GM12872 (cell line): ENCODE data around the gene EGLN3.

Experiments used
- TF ChIP-seq, protein P1 (sequence below): IDR thresholded peaks from 3 replicates; pipeline ENCODE4 v1.5.1; 2011; ENCODE audit warnings: low read depth, mild to moderate bottlenecking, low read length, moderate library complexity; ENCODE audit not compliant: insufficient read depth

EGLN3 gene

DNA sequence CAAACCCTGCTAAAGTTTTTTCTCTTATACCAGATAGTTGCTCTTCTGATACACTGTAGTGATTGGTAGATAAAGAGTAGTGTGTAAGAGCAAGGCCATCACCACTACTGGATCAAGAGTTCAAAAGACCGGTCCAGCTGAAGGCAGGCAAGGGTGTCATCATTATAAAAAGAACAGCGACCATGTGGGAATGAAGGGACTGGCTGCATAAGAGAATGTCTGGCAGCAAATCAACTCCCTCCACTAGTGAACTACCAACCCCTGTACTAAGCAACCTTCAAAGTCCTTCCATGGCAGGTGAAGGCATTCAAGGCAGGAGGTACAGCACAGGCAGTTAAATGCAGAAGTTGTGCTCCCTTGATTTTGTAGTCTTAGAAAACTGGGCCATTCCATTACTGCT, 53.5 kb downstream of the EGLN3 start:
- TF ChIP-seq, protein P1, sequence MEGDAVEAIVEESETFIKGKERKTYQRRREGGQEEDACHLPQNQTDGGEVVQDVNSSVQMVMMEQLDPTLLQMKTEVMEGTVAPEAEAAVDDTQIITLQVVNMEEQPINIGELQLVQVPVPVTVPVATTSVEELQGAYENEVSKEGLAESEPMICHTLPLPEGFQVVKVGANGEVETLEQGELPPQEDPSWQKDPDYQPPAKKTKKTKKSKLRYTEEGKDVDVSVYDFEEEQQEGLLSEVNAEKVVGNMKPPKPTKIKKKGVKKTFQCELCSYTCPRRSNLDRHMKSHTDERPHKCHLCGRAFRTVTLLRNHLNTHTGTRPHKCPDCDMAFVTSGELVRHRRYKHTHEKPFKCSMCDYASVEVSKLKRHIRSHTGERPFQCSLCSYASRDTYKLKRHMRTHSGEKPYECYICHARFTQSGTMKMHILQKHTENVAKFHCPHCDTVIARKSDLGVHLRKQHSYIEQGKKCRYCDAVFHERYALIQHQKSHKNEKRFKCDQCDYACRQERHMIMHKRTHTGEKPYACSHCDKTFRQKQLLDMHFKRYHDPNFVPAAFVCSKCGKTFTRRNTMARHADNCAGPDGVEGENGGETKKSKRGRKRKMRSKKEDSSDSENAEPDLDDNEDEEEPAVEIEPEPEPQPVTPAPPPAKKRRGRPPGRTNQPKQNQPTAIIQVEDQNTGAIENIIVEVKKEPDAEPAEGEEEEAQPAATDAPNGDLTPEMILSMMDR = no peak

DNA sequence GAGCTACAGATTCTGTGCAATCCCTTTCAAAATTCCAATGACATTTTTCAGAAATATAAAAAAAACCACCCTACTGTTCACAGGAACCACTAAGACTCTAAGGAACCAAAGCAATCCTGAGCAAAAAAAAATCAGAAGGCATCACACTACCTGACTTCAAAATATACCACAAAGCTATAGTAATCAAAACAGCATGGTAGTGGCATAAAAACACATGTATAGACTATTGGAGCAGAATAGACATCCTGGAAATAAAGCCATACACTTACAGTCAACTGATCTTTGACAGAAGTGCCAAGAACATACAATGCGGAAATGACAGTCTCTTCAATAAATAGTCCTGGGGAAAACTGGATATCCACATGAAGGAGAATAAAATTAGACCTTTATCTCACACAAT, 56.5 kb downstream of the EGLN3 start:
- TF ChIP-seq, protein P1 = no peak

DNA sequence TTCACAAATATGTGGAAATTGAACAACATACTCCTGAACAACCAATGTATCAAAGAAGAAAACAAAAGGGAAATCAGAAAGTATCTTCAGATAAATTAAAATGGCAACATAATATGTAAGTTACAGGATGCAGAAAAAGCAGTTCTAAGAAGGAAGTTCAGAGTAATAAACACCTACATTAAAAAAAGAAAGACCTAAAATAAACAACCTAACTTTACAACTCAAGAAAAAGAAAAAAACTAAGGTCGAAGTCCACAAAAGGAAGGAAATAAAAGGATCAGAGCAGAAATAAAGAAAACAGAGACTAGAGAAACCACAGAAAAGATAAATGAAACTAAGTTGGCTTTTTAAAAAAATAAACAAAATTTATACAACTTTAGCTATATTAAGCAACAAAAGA, 59.2 kb downstream of the EGLN3 start:
- TF ChIP-seq, protein P1 = no peak

DNA sequence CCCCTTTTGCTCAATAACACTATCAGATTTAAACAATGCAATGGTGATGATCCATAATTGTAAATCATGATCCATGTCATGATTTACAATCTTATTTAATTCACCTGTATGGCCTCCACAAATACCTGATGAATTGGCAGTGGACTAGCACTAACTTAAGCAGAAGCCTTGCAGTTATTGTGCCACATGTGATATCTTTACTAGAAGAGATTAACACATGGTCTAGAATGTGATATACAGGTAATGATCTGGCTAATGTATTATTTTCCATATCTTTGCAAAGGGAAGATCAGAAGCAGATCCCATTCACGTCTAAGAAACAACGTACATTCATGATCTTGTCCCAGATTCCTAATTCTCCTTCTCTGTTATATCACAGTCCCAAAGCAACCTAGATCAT, 66.0 kb downstream of the EGLN3 start:
- TF ChIP-seq, protein P1 = no peak

DNA sequence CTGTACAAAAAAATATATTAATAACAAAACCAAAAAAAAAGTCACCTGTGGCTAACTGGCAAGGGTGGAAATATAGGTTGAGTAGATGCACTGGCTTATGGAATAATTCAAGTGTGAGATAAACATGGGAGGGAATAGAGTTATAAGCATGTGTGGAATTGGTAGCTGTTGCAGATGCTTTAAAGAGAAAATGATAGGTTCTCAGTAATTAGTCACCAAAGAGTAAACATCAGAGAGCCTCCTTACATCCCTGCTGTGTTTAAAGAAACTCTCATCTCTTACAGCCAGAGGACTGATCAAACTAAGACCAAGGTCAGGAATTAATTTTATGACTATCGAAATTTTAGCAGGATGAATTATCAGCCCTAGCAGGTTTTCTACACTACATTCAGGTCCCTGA, 70.5 kb downstream of the EGLN3 start:
- TF ChIP-seq, protein P1 = no peak

DNA sequence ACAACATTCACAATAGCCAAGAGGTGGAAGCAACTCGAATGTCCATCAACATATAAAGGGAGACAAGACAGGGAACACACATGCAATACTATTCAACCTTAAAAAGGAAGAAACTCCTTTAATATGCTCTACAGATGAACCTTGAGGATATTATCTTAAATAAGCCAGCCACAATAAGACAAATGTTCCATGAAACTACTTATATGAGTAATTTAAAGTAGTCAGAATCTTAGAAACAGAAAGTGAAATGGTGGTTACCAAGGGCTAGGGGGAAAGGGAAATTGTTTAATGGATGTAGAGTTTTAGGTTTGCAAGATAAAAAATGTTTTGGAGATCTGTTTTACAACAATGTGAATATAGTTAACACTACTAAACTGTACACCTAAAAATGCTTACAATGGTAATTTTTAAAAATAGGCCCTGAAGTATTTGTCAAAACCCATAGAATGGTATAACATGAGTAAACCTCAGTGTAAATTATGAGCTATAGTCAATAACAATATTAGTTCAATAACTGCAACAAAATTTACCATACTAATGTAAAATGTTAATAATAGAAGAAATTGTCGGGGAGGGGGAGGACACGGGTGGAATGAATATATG, 71.1 kb downstream of the EGLN3 start:
- TF ChIP-seq, protein P1 = no peak

DNA sequence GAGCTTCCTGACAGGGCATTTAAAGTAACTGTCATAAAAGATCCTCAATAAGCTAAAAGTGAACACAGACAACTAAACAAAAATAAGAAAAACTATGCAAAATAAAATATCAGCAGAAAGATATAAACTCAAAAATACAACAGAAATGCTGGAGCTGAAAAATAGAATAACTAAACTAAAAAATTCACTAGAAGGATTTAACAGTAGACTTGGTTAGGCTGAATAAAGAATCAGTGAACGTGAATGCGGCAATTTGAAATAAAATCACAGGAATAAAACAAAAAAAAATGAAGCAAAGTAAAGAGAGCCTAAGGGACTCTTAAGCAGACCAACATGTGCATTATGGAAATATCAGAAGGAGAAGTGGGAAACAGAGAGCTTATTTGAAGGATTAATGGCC, 74.6 kb downstream of the EGLN3 start:
- TF ChIP-seq, protein P1 = no peak
